Parathyroid adenoma (tissue), 2 donors: ENCODE data around the gene PKHD1.

Source experiments
- H2AFZ ChIP-seq: fragments of 300-600 bp; sonication (generic); one replicate; pipeline ENCODE4 v1.7.0; 2017; ENCODE audit warnings: antibody characterized with exemption, mild to moderate bottlenecking
- H3K27ac ChIP-seq: fragments of 300-600 bp; sonication (generic); one replicate; pipeline ENCODE4 v1.7.0; 2017
- H3K27me3 ChIP-seq: fragments of 300-600 bp; sonication (generic); one replicate; pipeline ENCODE4 v1.7.0; 2017; ENCODE audit warnings: low read length; ENCODE audit not compliant: control insufficient read depth, insufficient read depth
- H3K36me3 ChIP-seq: fragments of 300-600 bp; sonication (generic); one replicate; pipeline ENCODE4 v1.7.0; 2017; ENCODE audit warnings: low read length; ENCODE audit not compliant: control insufficient read depth, insufficient read depth
- H3K4me1 ChIP-seq: fragments of 300-600 bp; sonication (generic); one replicate; pipeline ENCODE4 v1.7.0; 2017; ENCODE audit warnings: control low read depth
- H3K4me2 ChIP-seq: fragments of 300-600 bp; sonication (generic); one replicate; pipeline ENCODE4 v1.7.0; 2017; ENCODE audit warnings: low read length
- H3K4me3 ChIP-seq: fragments of 300-600 bp; sonication (generic); one replicate; pipeline ENCODE4 v1.7.0; 2017; ENCODE audit warnings: low read depth, low read length
- H3K79me2 ChIP-seq: fragments of 300-600 bp; sonication (generic); one replicate; pipeline ENCODE4 v1.7.0; 2017; ENCODE audit warnings: control low read depth
- H3K9ac ChIP-seq: fragments of 300-600 bp; sonication (generic); one replicate; pipeline ENCODE4 v1.7.0; 2017; ENCODE audit warnings: mild to moderate bottlenecking
- H3K9me3 ChIP-seq: fragments of 300-600 bp; sonication (generic); one replicate; pipeline ENCODE4 v1.7.0; 2017; ENCODE audit warnings: low read length; ENCODE audit not compliant: control insufficient read depth
- CTCF ChIP-seq: fragments of 300-600 bp; sonication (generic); IDR thresholded peaks from one replicate; pipeline ENCODE4 v1.7.0; 2017; ENCODE audit warnings: antibody characterized with exemption, mild to moderate bottlenecking
- donor health status: primary hyperparathyroidism.

PKHD1 gene

GRCh38 chr6:52109171-52109571, 21.8 kb upstream of the PKHD1 start:
- no peak for TF ChIP-seq CTCF
- H3K9ac ChIP-seq: no peak overlapping the region
- H3K4me1 ChIP-seq: no peaks in the 10 kb centered on the region
- H3K27me3 ChIP-seq: no peaks in the 10 kb centered on the region
- no peaks in the 10 kb centered on the region for H3K9me3 ChIP-seq
- H3K79me2 ChIP-seq: no peaks in the 10 kb centered on the region
- H3K27ac ChIP-seq: no peak overlapping the region
- H3K4me3 ChIP-seq: no peak overlapping the region
- H3K36me3 ChIP-seq: no peaks in the 10 kb centered on the region
- H3K4me2 ChIP-seq: no peak overlapping the region
- no peak overlapping the region for H2AFZ ChIP-seq

- no peak overlapping the region for H3K4me2 ChIP-seq
- TF ChIP-seq CTCF: no peak
- H3K79me2 ChIP-seq: no peaks in the 10 kb centered on the region
- no peak overlapping the region for H3K4me3 ChIP-seq
- no peak overlapping the region for H3K27ac ChIP-seq
- H3K36me3 ChIP-seq: no peaks in the 10 kb centered on the region
- H3K9me3 ChIP-seq: no peaks in the 10 kb centered on the region
- H3K4me1 ChIP-seq: no peaks in the 10 kb centered on the region
- no peak overlapping the region for H3K9ac ChIP-seq
- H2AFZ ChIP-seq: no peak overlapping the region
- H3K27me3 ChIP-seq: no peaks in the 10 kb centered on the region
These were observed 20.7 kb upstream of the PKHD1 start for GRCh38 chr6:52108128-52108527.

GRCh38 chr6:52106994-52107393, 19.6 kb upstream of the PKHD1 start:
- Histone ChIP-seq H2AFZ (no peak overlapping the region), H3K4me1 (no peaks in the 10 kb centered on the region), H3K79me2 (no peaks in the 10 kb centered on the region), H3K27ac (no peak overlapping the region), H3K4me3 (no peak overlapping the region), H3K27me3 (no peaks in the 10 kb centered on the region), H3K36me3 (no peaks in the 10 kb centered on the region), H3K9me3 (no peaks in the 10 kb centered on the region), H3K4me2 (no peak overlapping the region), H3K9ac (no peak overlapping the region)
- no peak for TF ChIP-seq CTCF

GRCh38 chr6:52104979-52105378, 17.6 kb upstream of the PKHD1 start:
- Histone ChIP-seq H3K9ac (no peak overlapping the region), H3K4me1 (no peaks in the 10 kb centered on the region), H3K4me3 (no peak overlapping the region), H3K27me3 (no peaks in the 10 kb centered on the region), H3K4me2 (no peak overlapping the region), H3K9me3 (no peaks in the 10 kb centered on the region), H2AFZ (no peak overlapping the region), H3K36me3 (no peaks in the 10 kb centered on the region), H3K79me2 (no peaks in the 10 kb centered on the region), H3K27ac (no peak overlapping the region)
- TF ChIP-seq CTCF: no peak

- Histone ChIP-seq H3K27ac (no peak overlapping the region), H3K4me2 (no peak overlapping the region), H3K79me2 (no peaks in the 10 kb centered on the region), H3K9me3 (no peaks in the 10 kb centered on the region), H3K36me3 (no peaks in the 10 kb centered on the region), H3K9ac (no peak overlapping the region), H3K4me1 (no peaks in the 10 kb centered on the region), H3K4me3 (no peak overlapping the region), H2AFZ (no peak overlapping the region), H3K27me3 (no peaks in the 10 kb centered on the region)
- no peak for TF ChIP-seq CTCF
These were observed 16.2 kb upstream of the PKHD1 start for GRCh38 chr6:52103623-52104022.
